HepG2 (cell line): Measurements from ENCODE around the gene PLXDC2.

Experiments used
- ADNP ChIP-seq: sonication (generic); formaldehyde crosslinking; IDR thresholded peaks from 2 replicates; pipeline ENCODE4 v1.4.0; 2020; ENCODE audit warnings: missing genetic modification reagents
- FOXJ3 ChIP-seq: sonication (generic); formaldehyde crosslinking; IDR thresholded peaks from 2 replicates; pipeline ENCODE4 v1.4.0; 2020; ENCODE audit warnings: missing genetic modification reagents, mild to moderate bottlenecking, borderline replicate concordance
- JUND ChIP-seq: sonication (generic); formaldehyde crosslinking; IDR thresholded peaks from 2 replicates; pipeline ENCODE4 v1.8.0; 2022; ENCODE audit warnings: mild to moderate bottlenecking, missing genetic modification reagents
- NFE2L2 ChIP-seq: fragments of 150-350 bp; IDR thresholded peaks from 2 replicates; pipeline ENCODE4 v1.6.1; 2014; ENCODE audit warnings: low read length
- NFRKB ChIP-seq: fragments of 450-650 bp; IDR thresholded peaks from 2 replicates; pipeline ENCODE4 v1.6.1; 2017
- POLR2AphosphoS5 ChIP-seq: IDR thresholded peaks from 2 replicates; pipeline ENCODE4 v1.6.1; 2012; ENCODE audit warnings: low read depth, low read length
- U2AF1 ChIP-seq: fragments of 200-400 bp; formaldehyde crosslinking; optimal IDR thresholded peaks from 2 replicates; pipeline ENCODE3; 2017; ENCODE audit warnings: mild to moderate bottlenecking, low read depth, low read length
- YEATS4 ChIP-seq: sonication (generic); formaldehyde crosslinking; IDR thresholded peaks from 2 replicates; pipeline ENCODE4 v1.4.0; 2020; ENCODE audit warnings: missing genetic modification reagents, borderline replicate concordance
- ZNF503 ChIP-seq: sonication (generic); formaldehyde crosslinking; IDR thresholded peaks from 2 replicates; pipeline ENCODE4 v1.4.0; 2020; ENCODE audit warnings: missing genetic modification reagents
- TF ChIP-seq, protein P1 (sequence below): IDR thresholded peaks from 2 replicates; pipeline ENCODE4 v1.6.1; 2012; ENCODE audit warnings: inconsistent platforms
- TF ChIP-seq, protein P2 (sequence below): sonication (generic); formaldehyde crosslinking; IDR thresholded peaks from 2 replicates; pipeline ENCODE4 v1.5.0; 2020; ENCODE audit warnings: mild to moderate bottlenecking, missing genetic modification reagents, moderate library complexity
- TF ChIP-seq, protein P3 (sequence below): sonication (generic); formaldehyde crosslinking; IDR thresholded peaks from 2 replicates; pipeline ENCODE4 v1.4.0; 2020; ENCODE audit warnings: mild to moderate bottlenecking, missing genetic modification reagents

DNA sequence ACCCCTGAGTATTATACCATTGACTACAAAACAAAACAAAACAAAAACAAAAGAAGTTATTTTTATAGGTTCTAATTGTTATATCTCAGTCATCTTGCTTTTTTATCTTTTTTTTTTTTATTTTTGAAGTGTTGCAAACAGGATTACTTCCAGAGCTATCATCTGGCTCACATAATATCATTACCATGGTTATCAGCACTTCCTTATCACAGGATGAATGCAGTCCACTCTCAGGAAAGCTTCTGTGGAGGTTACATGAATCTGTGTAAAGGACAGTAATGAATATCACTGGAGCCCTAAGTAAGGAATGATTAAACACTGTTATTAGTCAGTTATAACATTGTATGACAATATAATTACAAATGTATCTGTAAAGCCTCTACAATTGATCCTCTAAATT, 451.5 kb downstream of the PLXDC2 start:
- TF ChIP-seq, protein P1, sequence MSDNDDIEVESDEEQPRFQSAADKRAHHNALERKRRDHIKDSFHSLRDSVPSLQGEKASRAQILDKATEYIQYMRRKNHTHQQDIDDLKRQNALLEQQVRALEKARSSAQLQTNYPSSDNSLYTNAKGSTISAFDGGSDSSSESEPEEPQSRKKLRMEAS: no peak
- TF ChIP-seq, protein P2, sequence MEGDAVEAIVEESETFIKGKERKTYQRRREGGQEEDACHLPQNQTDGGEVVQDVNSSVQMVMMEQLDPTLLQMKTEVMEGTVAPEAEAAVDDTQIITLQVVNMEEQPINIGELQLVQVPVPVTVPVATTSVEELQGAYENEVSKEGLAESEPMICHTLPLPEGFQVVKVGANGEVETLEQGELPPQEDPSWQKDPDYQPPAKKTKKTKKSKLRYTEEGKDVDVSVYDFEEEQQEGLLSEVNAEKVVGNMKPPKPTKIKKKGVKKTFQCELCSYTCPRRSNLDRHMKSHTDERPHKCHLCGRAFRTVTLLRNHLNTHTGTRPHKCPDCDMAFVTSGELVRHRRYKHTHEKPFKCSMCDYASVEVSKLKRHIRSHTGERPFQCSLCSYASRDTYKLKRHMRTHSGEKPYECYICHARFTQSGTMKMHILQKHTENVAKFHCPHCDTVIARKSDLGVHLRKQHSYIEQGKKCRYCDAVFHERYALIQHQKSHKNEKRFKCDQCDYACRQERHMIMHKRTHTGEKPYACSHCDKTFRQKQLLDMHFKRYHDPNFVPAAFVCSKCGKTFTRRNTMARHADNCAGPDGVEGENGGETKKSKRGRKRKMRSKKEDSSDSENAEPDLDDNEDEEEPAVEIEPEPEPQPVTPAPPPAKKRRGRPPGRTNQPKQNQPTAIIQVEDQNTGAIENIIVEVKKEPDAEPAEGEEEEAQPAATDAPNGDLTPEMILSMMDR (CRISPR knock-in tag): no peak
- no peak for TF ChIP-seq ZNF503 (CRISPR knock-in tag)
- TF ChIP-seq NFE2L2: no peak
- no peak for TF ChIP-seq U2AF1
- no peak for TF ChIP-seq ADNP
- TF ChIP-seq POLR2AphosphoS5: no peak
- TF ChIP-seq, protein P3, sequence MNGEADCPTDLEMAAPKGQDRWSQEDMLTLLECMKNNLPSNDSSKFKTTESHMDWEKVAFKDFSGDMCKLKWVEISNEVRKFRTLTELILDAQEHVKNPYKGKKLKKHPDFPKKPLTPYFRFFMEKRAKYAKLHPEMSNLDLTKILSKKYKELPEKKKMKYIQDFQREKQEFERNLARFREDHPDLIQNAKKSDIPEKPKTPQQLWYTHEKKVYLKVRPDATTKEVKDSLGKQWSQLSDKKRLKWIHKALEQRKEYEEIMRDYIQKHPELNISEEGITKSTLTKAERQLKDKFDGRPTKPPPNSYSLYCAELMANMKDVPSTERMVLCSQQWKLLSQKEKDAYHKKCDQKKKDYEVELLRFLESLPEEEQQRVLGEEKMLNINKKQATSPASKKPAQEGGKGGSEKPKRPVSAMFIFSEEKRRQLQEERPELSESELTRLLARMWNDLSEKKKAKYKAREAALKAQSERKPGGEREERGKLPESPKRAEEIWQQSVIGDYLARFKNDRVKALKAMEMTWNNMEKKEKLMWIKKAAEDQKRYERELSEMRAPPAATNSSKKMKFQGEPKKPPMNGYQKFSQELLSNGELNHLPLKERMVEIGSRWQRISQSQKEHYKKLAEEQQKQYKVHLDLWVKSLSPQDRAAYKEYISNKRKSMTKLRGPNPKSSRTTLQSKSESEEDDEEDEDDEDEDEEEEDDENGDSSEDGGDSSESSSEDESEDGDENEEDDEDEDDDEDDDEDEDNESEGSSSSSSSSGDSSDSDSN: no peak
- TF ChIP-seq JUND: no peak
- no peak for TF ChIP-seq YEATS4
- no peak for TF ChIP-seq FOXJ3
- TF ChIP-seq NFRKB: no peak
